ENCODE results near the gene ANKRD27. TPM values are rescaled to one million over a fixed set of nuclear protein-coding genes. Genes with fewer than 3 reads are reported as not detected.
"Not testable (repeated sequence)": the region's sequence is repeated elsewhere in the genome, so short reads cannot be mapped to it uniquely, and the experiment has no call there.

ANKRD27 gene
- total and polyA plus RNA-seq, 2 experiments from 2014 or later: 24.3 to 32.6 TPM

- no peak within 1 kb of the TSS for H2AFZ ChIP-seq
- no peaks in the 10 kb centered on the region for H3K9me3 ChIP-seq (ENCODE audit: low read depth)
- H3K9me2 ChIP-seq (replicated peaks; ENCODE audit: insufficient read depth): no peaks in the 10 kb centered on the region
- TF ChIP-seq EZH2phosphoT487 (IDR thresholded peaks at IDR 0.05; ENCODE audit: low read depth, severe bottlenecking, unreplicated experiment) (no peak), EZH2 (IDR thresholded peaks at IDR 0.05; ENCODE audit: borderline replicate concordance) (no peak)
- TF ChIP-seq, protein P1, sequence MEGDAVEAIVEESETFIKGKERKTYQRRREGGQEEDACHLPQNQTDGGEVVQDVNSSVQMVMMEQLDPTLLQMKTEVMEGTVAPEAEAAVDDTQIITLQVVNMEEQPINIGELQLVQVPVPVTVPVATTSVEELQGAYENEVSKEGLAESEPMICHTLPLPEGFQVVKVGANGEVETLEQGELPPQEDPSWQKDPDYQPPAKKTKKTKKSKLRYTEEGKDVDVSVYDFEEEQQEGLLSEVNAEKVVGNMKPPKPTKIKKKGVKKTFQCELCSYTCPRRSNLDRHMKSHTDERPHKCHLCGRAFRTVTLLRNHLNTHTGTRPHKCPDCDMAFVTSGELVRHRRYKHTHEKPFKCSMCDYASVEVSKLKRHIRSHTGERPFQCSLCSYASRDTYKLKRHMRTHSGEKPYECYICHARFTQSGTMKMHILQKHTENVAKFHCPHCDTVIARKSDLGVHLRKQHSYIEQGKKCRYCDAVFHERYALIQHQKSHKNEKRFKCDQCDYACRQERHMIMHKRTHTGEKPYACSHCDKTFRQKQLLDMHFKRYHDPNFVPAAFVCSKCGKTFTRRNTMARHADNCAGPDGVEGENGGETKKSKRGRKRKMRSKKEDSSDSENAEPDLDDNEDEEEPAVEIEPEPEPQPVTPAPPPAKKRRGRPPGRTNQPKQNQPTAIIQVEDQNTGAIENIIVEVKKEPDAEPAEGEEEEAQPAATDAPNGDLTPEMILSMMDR (IDR thresholded peaks at IDR 0.05; ENCODE audit: poor library complexity): no peak
- no peaks in the 10 kb centered on the region for H3K36me3 ChIP-seq (replicated peaks; ENCODE audit: insufficient read depth, low read depth)
- H3K27me3 ChIP-seq: no peaks in the 10 kb centered on the region
- no peaks in the 10 kb centered on the region for H3K4me1 ChIP-seq (ENCODE audit: insufficient read depth)
- H3K27ac ChIP-seq: no peak within 1 kb of the TSS
- no peaks in the 10 kb centered on the region for H3K79me2 ChIP-seq
- no peak within 1 kb of the TSS for H3K4me2 ChIP-seq
- no peak within 1 kb of the TSS for H3K4me3 ChIP-seq
- no peak for DNase-seq (ENCODE audit: low spot score)
- WGBS (ENCODE audit: low lambda C conversion rate, missing lambda C conversion rate): 97% methylated on average over 26 of the region's 44 CpGs
- no peaks in the 10 kb centered on the region for H4K20me1 ChIP-seq (ENCODE audit: insufficient read depth, poor library complexity, severe bottlenecking)
Observed at GRCh38 chr19:32719611-32720059, 44.7 kb upstream of the ANKRD27 start, which contains the start of gene TDRD12. TDRD12 (plus strand) TSS chr19:32719767; CDS start chr19:32720073, 306 bp downstream.

DNA sequence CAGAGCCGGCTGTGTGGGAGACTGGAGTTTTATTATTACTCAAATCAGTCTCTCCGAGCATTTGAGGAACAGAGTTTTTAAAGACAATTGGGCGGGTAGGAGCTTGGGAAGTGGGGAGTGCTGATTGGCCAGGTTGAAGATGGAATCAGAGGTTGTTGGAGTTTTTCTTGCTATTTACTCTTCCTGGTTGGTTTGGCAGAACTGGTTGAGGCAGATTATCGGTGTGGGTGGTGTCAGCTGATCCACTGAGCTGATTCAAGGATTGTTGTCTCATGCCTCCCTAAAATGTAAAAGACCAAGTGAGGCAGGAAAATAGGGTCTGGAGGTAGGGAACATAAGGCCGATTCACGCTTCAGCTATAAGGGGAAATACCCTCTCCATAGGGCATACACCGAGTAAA is 43.3 kb upstream of the ANKRD27 start:
- H3K4me1 ChIP-seq (ENCODE audit: insufficient read depth): no peaks in the 10 kb centered on the region
- H3K79me2 ChIP-seq: no peaks in the 10 kb centered on the region
- no peak overlapping the region for H3K4me2 ChIP-seq
- no peaks in the 10 kb centered on the region for H3K27me3 ChIP-seq
- H2AFZ ChIP-seq: no peak overlapping the region
- H3K4me3 ChIP-seq: no peak overlapping the region
- DNase-seq (ENCODE audit: low spot score): no peak
- no peaks in the 10 kb centered on the region for H3K9me2 ChIP-seq (replicated peaks; ENCODE audit: insufficient read depth)
- H3K36me3 ChIP-seq (replicated peaks; ENCODE audit: insufficient read depth, low read depth): no peaks in the 10 kb centered on the region
- H3K27ac ChIP-seq: no peak overlapping the region
- 80% methylated on average over 7 of the region's 7 CpGs for WGBS (ENCODE audit: low lambda C conversion rate, missing lambda C conversion rate)
- H4K20me1 ChIP-seq (ENCODE audit: insufficient read depth, poor library complexity, severe bottlenecking): no peaks in the 10 kb centered on the region
- no peaks in the 10 kb centered on the region for H3K9me3 ChIP-seq (ENCODE audit: low read depth)
- TF ChIP-seq EZH2 (IDR thresholded peaks at IDR 0.05; ENCODE audit: borderline replicate concordance): no peak
- TF ChIP-seq, protein P1 (IDR thresholded peaks at IDR 0.05; ENCODE audit: poor library complexity): no peak
- no peak for TF ChIP-seq EZH2phosphoT487 (IDR thresholded peaks at IDR 0.05; ENCODE audit: low read depth, severe bottlenecking, unreplicated experiment)

GRCh38 chr19:32717496-32717895 is 42.5 kb upstream of the ANKRD27 start:
- no peak overlapping the region for H3K4me3 ChIP-seq
- no peaks in the 10 kb centered on the region for H3K36me3 ChIP-seq (replicated peaks; ENCODE audit: insufficient read depth, low read depth)
- H3K4me1 ChIP-seq (ENCODE audit: insufficient read depth): no peaks in the 10 kb centered on the region
- no peak overlapping the region for H3K27ac ChIP-seq
- no peak for DNase-seq (ENCODE audit: low spot score)
- H3K9me2 ChIP-seq (replicated peaks; ENCODE audit: insufficient read depth): no peaks in the 10 kb centered on the region
- 96% methylated on average over 5 of the region's 5 CpGs for WGBS (ENCODE audit: low lambda C conversion rate, missing lambda C conversion rate)
- H3K9me3 ChIP-seq (ENCODE audit: low read depth): no peaks in the 10 kb centered on the region
- no peak overlapping the region for H2AFZ ChIP-seq
- H3K79me2 ChIP-seq: no peaks in the 10 kb centered on the region
- H3K27me3 ChIP-seq: no peaks in the 10 kb centered on the region
- TF ChIP-seq, protein P1 (IDR thresholded peaks at IDR 0.05; ENCODE audit: poor library complexity): no peak
- H3K4me2 ChIP-seq: no peak overlapping the region
- H4K20me1 ChIP-seq (ENCODE audit: insufficient read depth, poor library complexity, severe bottlenecking): no peaks in the 10 kb centered on the region

- not testable (repeated sequence) for H2AFZ ChIP-seq; H3K9me3 ChIP-seq (ENCODE audit: low read depth); DNase-seq (ENCODE audit: low spot score); H3K27ac ChIP-seq; H3K36me3 ChIP-seq (replicated peaks; ENCODE audit: insufficient read depth, low read depth); H3K4me3 ChIP-seq; H3K9me2 ChIP-seq (replicated peaks; ENCODE audit: insufficient read depth); H3K27me3 ChIP-seq; H3K79me2 ChIP-seq; H3K4me2 ChIP-seq; H4K20me1 ChIP-seq (ENCODE audit: insufficient read depth, poor library complexity, severe bottlenecking); H3K4me1 ChIP-seq (ENCODE audit: insufficient read depth)
- 97% methylated on average over 7 of the region's 7 CpGs for WGBS (ENCODE audit: low lambda C conversion rate, missing lambda C conversion rate)
Observed at GRCh38 chr19:32716203-32716602, 41.2 kb upstream of the ANKRD27 start.

All from hepatocyte (in vitro differentiated cells).